ENCODE results near the gene ASIC3. TPM values are rescaled to one million over a fixed set of nuclear protein-coding genes. Genes with fewer than 3 reads are reported as not detected.

ASIC3 gene
- total and polyA plus RNA-seq, 2 of the 4 experiments (the other 2 are of a cell fraction) = 0.74 TPM; not detected in 1

DNA sequence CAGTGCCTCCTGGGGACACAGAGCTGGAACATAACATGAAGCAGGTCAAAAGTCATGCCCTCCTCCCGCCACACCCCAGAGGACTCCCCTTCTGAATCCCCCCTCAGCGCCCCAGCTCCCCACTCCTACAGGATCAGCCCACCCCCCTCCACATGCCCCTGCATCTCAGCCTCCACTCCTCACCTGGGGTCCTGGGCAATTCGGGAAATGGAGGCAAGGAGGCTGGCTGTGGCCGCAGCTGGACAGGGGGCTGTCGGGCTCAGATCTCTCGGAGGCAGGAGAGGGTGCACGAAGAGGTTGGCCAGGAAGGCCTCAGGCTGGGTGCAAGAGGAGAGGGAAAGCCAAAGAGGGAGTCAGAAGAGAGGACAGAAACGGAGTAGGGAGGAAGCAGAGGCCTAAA, 31.8 kb upstream of the ASIC3 start:
- WGBS, 2 experiments (ENCODE audit: extremely low coverage in 2 of 2, insufficient read length in 1 of 2) = 88% methylated on average over 5 of the region's 8 CpGs; no CpG with 5 or more reads in 1 of the 2 experiments
- TF ChIP-seq MXI1 (IDR thresholded peaks at IDR 0.05; ENCODE audit: borderline replicate concordance, low read depth, low read length) (no peak), BHLHE40 (IDR thresholded peaks at IDR 0.05; ENCODE audit: low read depth, low read length) (no peak), RFX5 (IDR thresholded peaks at IDR 0.05; ENCODE audit: low read depth, low read length) (no peak), POLR2A (IDR thresholded peaks at IDR 0.05; ENCODE audit: low read depth, low read length) (no peak), MAFK (IDR thresholded peaks at IDR 0.05; ENCODE audit: low read depth, low read length) (no peak), FOS (IDR thresholded peaks at IDR 0.05; ENCODE audit: low read depth, low read length) (no peak), CTCF (conservative IDR thresholded peaks at IDR 0.05; ENCODE audit: low read depth, low read length) (no peak), RAD21 (IDR thresholded peaks at IDR 0.05; ENCODE audit: low read length) (no peak), MAZ (IDR thresholded peaks at IDR 0.05; ENCODE audit: borderline replicate concordance, low read depth, low read length) (no peak), NFE2L2 (IDR thresholded peaks at IDR 0.05; ENCODE audit: low read depth, low read length) (no peak), RCOR1 (IDR thresholded peaks at IDR 0.05; ENCODE audit: insufficient replicate concordance, low read length) (no peak), CHD1 (IDR thresholded peaks at IDR 0.05; ENCODE audit: low read depth, low read length) (no peak), SMC3 (IDR thresholded peaks at IDR 0.05; ENCODE audit: low read depth, low read length) (no peak), CEBPB (IDR thresholded peaks at IDR 0.05; ENCODE audit: low read depth, low read length) (no peak), USF2 (IDR thresholded peaks at IDR 0.05; ENCODE audit: low read depth, low read length) (no peak)
- TF ChIP-seq, protein P1, sequence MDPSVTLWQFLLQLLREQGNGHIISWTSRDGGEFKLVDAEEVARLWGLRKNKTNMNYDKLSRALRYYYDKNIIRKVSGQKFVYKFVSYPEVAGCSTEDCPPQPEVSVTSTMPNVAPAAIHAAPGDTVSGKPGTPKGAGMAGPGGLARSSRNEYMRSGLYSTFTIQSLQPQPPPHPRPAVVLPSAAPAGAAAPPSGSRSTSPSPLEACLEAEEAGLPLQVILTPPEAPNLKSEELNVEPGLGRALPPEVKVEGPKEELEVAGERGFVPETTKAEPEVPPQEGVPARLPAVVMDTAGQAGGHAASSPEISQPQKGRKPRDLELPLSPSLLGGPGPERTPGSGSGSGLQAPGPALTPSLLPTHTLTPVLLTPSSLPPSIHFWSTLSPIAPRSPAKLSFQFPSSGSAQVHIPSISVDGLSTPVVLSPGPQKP (IDR thresholded peaks at IDR 0.05; ENCODE audit: borderline replicate concordance, low read depth, low read length) = no peak
- DNase-seq = no peak
- Histone ChIP-seq H3K9me3 (ENCODE audit: control insufficient read depth, insufficient read depth, low read length) (no peaks in the 10 kb centered on the region), H3K79me1 (ENCODE audit: low read depth in 1 of 2, low read length in 2 of 2) (no peaks in the 10 kb centered on the region), H3K4me1 (ENCODE audit: control insufficient read depth, insufficient read depth, low read length) (peaks cover 8% of the 10 kb centered on the region; the same call in 1 of the 2 replicates), H3K18ac (ENCODE audit: low read depth, low read length) (no peak overlapping the region), H4K8ac (ENCODE audit: low read depth in 2 of 2, low read length in 2 of 2) (no peak overlapping the region), H3K36me3 (ENCODE audit: control insufficient read depth, insufficient read depth, low read length) (no peaks in the 10 kb centered on the region), H2AK9ac (replicated peaks; ENCODE audit: low read depth, low read length, poor library complexity) (no peak overlapping the region), H2AK5ac (ENCODE audit: low read depth, low read length) (no peak overlapping the region), H4K20me1 (ENCODE audit: insufficient read depth, low read length) (no peaks in the 10 kb centered on the region), H3K23ac (ENCODE audit: low read depth, low read length) (no peak overlapping the region), H3K4me2 (ENCODE audit: low read depth, low read length) (no peak overlapping the region), H2BK20ac (ENCODE audit: low read depth, low read length) (no peak overlapping the region), H3K56ac (ENCODE audit: extremely low read depth, insufficient read depth, low read length) (no peak overlapping the region), H4K91ac (ENCODE audit: insufficient read depth, low read depth, low read length) (no peak overlapping the region), H3K4ac (ENCODE audit: low read depth, low read length) (no peak overlapping the region), H3K9me1 (ENCODE audit: insufficient read depth, low read length) (no peaks in the 10 kb centered on the region), H2BK15ac (ENCODE audit: low read depth, low read length) (no peak overlapping the region), H2BK5ac (ENCODE audit: low read depth, low read length, poor library complexity, severe bottlenecking) (no peak overlapping the region), H3K4me3 (ENCODE audit: insufficient read depth, low read depth, low read length) (no peak overlapping the region), H3K14ac (replicated peaks; ENCODE audit: low read depth, low read length) (no peak overlapping the region), H3K27ac (ENCODE audit: insufficient read depth, low read length) (no peak overlapping the region), H4K5ac (ENCODE audit: low read depth, low read length) (no peak overlapping the region), H2AFZ (replicated peaks; ENCODE audit: low read length, poor library complexity) (no peak overlapping the region), H3K27me3 (ENCODE audit: control insufficient read depth, insufficient read depth, low read length) (peaks cover 51% of the 10 kb centered on the region), H3K9ac (ENCODE audit: low read depth, low read length) (no peak overlapping the region), H2BK120ac (ENCODE audit: low read depth, low read length) (no peak overlapping the region)
- POLR2A ChIA-PET (ENCODE audit: unreplicated experiment) = interaction anchor here (0.6 kb wide), 1 partner anchor 269 kb away, joined by 17 read pairs; no protein-coding TSS in a partner anchor
- no TSS peak for BruUV-seq (replicated peaks)
- dilution Hi-C loops (cut with HindIII; ENCODE audit: low sequenced_read_pairs, unreplicated experiment) = no loop called here
- CTCF ChIA-PET = no interaction called here
- in situ Hi-C loops (cut with MboI; ENCODE audit: low sequenced_read_pairs) = no loop called here
- intact Hi-C loops (cut with micrococcal nuclease) = no loop called here
- ATAC-seq (ENCODE audit: low read depth) = no peak

Measured in IMR-90 (cell line).